HEK293T (cell line): ENCODE data around the gene CABP1.
"Not testable (repeated sequence)": the region's sequence is repeated elsewhere in the genome, so short reads cannot be mapped to it uniquely, and the experiment has no call there.

Experiments
- CTCF ChIA-PET: fragments of 350-600 bp; formaldehyde crosslinking; extraction: SDS; loops from one replicate; lab custom pipeline; 2021; ENCODE audit warnings: antibody characterized with exemption, inconsistent platforms; lab: Yijun Ruan, JAX
- POLR2A ChIA-PET: fragments of 350-600 bp; formaldehyde crosslinking; extraction: SDS; loops from one replicate; lab custom pipeline; 2020; ENCODE audit warnings: antibody characterized with exemption, inconsistent platforms; lab: Yijun Ruan, JAX
- DNase-seq: peaks from one replicate; pipeline ENCODE4 v3.0.0; 2012; ENCODE audit warnings: mixed read lengths; ENCODE audit errors: extremely low spot score
- ARNT ChIP-seq: fragments of 450-650 bp; IDR thresholded peaks from 2 replicates; pipeline ENCODE4 v1.6.1; 2017; ENCODE audit warnings: mild to moderate bottlenecking
- BHLHE40 ChIP-seq: fragments of 450-650 bp; IDR thresholded peaks from 2 replicates; pipeline ENCODE4 v1.6.1; 2016; ENCODE audit warnings: mild to moderate bottlenecking, moderate library complexity, borderline replicate concordance
- CTBP1 ChIP-seq: fragments of 450-650 bp; IDR thresholded peaks from 2 replicates; pipeline ENCODE4 v1.6.1; 2016; ENCODE audit warnings: borderline replicate concordance
- ELF4 ChIP-seq: fragments of 450-650 bp; IDR thresholded peaks from 2 replicates; pipeline ENCODE4 v1.6.1; 2017; ENCODE audit warnings: antibody characterized with exemption
- FOXA1 ChIP-seq: fragments of 450-650 bp; IDR thresholded peaks from 2 replicates; pipeline ENCODE4 v1.6.1; 2016; ENCODE audit warnings: mild to moderate bottlenecking
- FOXK2 ChIP-seq: fragments of 450-650 bp; IDR thresholded peaks from 2 replicates; pipeline ENCODE4 v1.6.1; 2016; ENCODE audit warnings: mild to moderate bottlenecking
- FOXM1 ChIP-seq: fragments of 450-650 bp; IDR thresholded peaks from 2 replicates; pipeline ENCODE4 v1.6.1; 2017; ENCODE audit warnings: mild to moderate bottlenecking, borderline replicate concordance
- HDGF ChIP-seq: fragments of 450-650 bp; IDR thresholded peaks from 2 replicates; pipeline ENCODE4 v1.6.1; 2017; ENCODE audit warnings: antibody characterized with exemption, borderline replicate concordance
- L3MBTL2 ChIP-seq: fragments of 450-650 bp; conservative IDR thresholded peaks from 2 replicates; pipeline ENCODE4 v1.6.1; 2016; ENCODE audit warnings: mild to moderate bottlenecking
- LEF1 ChIP-seq: fragments of 450-650 bp; IDR thresholded peaks from 2 replicates; pipeline ENCODE4 v1.6.1; 2017; ENCODE audit warnings: mild to moderate bottlenecking, borderline replicate concordance
- NFRKB ChIP-seq: fragments of 450-650 bp; IDR thresholded peaks from 2 replicates; pipeline ENCODE4 v1.6.1; 2016; ENCODE audit warnings: mild to moderate bottlenecking, moderate library complexity
- SP1 ChIP-seq: fragments of 450-650 bp; IDR thresholded peaks from 2 replicates; pipeline ENCODE4 v1.6.1; 2017
- SUZ12 ChIP-seq: fragments of 450-650 bp; IDR thresholded peaks from 2 replicates; pipeline ENCODE4 v1.6.1; 2016; ENCODE audit warnings: mild to moderate bottlenecking
- TARDBP ChIP-seq: fragments of 450-650 bp; IDR thresholded peaks from 2 replicates; pipeline ENCODE4 v1.6.1; 2016
- ZNF384 ChIP-seq: fragments of 450-650 bp; IDR thresholded peaks from 2 replicates; pipeline ENCODE4 v1.6.1; 2016
- TF ChIP-seq, protein P1 (sequence below): fragments of 450-650 bp; IDR thresholded peaks from 2 replicates; pipeline ENCODE4 v1.6.1; 2016

Gene CABP1

DNA sequence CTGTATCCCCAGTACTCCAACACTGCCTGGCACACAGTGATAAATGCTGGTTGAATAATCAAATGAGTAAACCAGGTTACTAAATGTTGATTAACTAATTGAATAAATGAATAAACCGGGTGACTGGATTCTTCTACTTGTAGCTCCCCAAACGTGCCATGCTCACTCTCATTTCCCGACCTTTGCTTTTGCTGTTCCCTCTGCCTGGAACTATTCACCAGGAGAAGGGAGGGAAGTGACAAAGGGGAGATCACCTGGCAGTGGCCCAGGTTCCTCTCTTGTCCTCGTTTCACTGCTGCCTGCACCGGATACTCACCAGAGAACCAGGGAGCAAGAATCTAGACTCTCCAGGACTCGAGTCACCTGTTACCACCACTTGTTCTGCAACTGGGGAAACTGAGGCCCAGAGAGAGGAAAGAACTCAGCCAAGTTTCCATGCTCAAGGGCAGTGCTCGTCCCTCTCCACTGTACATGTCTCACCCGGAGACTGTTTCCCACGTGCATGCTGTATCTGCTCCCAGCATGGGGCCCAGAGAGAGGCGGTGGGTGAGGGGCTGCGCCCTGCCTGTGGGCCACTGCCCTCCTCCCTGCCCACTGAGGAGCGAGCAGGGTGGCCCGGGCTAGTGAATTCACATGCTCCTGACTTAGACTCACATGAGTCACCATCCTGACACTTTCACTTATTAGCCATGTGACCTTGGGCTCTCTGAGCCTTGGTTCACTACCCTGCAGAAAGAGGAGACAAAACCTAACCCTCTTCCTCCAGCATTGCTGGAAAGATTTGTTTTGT, 41.6 kb upstream of the CABP1 start:
- DNase-seq: no peak
- ChIA-PET POLR2A (interaction anchor here (1.7 kb wide), 1 partner anchor 10 kb away, joined by 5 read pairs; no protein-coding TSS in a partner anchor), CTCF (no interaction called here)
- no peak for TF ChIP-seq LEF1
- TF ChIP-seq HDGF: no peak
- TF ChIP-seq TARDBP: no peak
- no peak for TF ChIP-seq NFRKB
- no peak for TF ChIP-seq CTBP1
- TF ChIP-seq, protein P1, sequence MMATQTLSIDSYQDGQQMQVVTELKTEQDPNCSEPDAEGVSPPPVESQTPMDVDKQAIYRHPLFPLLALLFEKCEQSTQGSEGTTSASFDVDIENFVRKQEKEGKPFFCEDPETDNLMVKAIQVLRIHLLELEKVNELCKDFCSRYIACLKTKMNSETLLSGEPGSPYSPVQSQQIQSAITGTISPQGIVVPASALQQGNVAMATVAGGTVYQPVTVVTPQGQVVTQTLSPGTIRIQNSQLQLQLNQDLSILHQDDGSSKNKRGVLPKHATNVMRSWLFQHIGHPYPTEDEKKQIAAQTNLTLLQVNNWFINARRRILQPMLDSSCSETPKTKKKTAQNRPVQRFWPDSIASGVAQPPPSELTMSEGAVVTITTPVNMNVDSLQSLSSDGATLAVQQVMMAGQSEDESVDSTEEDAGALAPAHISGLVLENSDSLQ: no peak
- TF ChIP-seq SP1: no peak

DNA sequence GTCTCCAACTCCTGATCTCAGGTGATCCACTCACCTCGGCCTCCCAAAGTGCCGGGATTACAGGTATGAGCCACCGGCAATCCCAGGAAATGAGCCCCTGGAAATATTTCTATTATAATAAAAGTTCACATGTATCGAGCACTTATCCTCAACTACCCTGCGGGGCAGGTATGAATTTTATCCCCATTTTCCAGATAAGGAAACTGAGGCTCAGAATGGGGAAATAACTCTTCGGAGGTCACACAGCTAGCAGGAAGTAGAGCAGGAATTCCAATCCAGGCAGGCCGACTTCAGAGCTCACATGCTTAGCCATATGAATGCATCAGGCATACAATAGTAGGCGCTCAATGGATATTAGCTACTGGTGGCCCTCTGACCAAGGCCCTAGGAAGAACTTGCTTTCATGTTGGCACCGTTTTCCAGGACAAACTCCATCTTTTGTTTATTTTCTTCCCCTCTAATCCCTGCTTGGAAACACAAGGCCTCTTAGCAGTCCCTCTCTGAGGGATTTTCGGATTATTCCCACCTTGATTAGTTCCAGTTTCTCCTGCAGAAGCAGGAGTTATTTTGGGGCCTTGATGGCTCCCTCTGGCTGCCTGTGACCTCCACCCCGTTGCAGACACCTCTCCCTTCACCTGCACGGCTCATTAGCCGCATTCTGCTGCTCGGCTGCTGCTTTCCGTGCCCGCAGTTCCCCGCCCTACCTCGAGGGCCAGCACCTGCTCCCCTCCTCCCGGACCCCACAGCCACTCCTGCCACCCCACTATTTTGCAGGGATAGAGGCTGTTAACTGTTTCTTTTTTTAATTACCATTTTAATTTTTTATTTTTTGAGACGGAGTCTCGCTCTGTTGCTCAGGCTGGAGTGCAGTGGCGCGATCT, 40.5 kb upstream of the CABP1 start:
- TF ChIP-seq BHLHE40: no peak
- TF ChIP-seq FOXM1: no peak
- no peak for TF ChIP-seq NFRKB
- TF ChIP-seq TARDBP: no peak
- no peak for TF ChIP-seq FOXK2
- TF ChIP-seq ZNF384: no peak
- TF ChIP-seq FOXA1: no peak
- TF ChIP-seq CTBP1: no peak
- TF ChIP-seq, protein P1: no peak
- no peak for TF ChIP-seq SUZ12
- TF ChIP-seq ARNT: no peak
- TF ChIP-seq SP1: no peak
- no peak for TF ChIP-seq LEF1
- no peak for TF ChIP-seq ELF4
- CTCF ChIA-PET: interaction anchor here (1.2 kb wide), 1 partner anchor 17 kb away, joined by 3 read pairs; no protein-coding TSS in a partner anchor
- peak; percentile 6 for DNase-seq
- POLR2A ChIA-PET: interaction anchor here (1.7 kb wide), 1 partner anchor 11 kb away, joined by 5 read pairs; no protein-coding TSS in a partner anchor

DNA sequence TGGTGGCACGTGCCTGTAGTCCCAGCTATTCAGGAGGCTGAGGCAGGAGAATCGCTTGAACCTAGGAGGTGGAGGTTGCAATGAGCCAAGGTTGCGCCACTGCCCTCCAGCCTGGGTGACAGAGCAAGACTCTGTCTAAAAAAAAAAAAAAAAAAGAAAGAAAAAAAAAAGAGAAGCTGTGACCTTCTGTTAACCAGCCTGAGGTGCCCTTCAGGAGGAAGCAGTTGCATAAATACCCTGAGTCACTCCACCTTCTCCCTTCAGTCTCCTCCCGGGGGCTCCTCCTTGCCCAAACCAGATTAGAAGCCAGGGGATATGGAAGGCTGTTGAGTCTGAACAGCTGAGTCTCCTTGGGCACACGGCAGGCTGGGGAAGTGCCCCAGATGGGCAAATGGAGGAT, 38.0 kb upstream of the CABP1 start:
- POLR2A ChIA-PET, DNase-seq: not testable (repeated sequence)
- CTCF ChIA-PET: interaction anchor here (0.6 to 1.3 kb wide), 3 partner anchors 17 to 47 kb away, joined by 3 to 4 read pairs (median 3); no protein-coding TSS in a partner anchor

DNA sequence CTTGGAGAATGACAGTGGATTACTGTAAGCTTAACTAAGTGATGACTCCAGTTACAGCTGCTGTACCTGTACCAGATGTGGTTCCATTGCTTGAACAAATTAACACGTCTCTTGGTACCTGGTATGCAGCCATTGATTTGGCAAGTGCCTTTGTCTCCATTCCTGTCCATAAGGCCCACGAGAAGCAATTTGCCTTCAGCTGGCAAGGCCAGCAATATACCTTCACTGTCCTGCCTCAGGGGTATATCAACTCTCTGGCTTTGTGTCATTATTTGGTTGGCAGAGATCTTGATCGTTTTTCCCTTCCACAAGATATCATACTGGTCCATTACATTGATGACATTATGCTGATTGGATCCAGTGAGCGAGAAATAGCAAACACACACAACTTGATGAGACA, 29.9 kb upstream of the CABP1 start:
- no peak for TF ChIP-seq TARDBP
- no peak for TF ChIP-seq LEF1
- no peak for TF ChIP-seq FOXM1
- no peak for TF ChIP-seq ZNF384
- no peak for TF ChIP-seq BHLHE40
- TF ChIP-seq, protein P1: no peak
- POLR2A ChIA-PET: no interaction called here
- DNase-seq: no peak
- CTCF ChIA-PET: no interaction called here

DNA sequence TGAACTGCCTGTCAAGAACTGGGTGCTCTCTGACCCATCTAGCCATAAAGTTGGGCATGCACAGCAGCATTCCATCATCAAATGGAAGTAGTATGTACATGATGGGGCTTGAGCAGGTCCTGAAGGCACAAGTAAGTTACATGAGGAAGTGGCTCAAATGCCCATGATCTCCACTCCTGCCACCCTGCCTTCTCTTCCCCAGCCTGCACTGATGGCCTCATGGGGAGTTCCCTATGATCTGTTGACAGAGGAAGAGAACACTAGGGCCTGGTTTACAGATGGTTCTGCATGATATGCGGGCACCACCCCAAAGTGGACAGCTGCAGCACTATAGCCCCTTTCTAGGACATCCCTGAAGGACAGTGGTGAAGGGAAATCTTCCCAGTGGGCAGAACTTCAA, 28.9 kb upstream of the CABP1 start:
- DNase-seq, POLR2A ChIA-PET, CTCF ChIA-PET: not testable (repeated sequence)

DNA sequence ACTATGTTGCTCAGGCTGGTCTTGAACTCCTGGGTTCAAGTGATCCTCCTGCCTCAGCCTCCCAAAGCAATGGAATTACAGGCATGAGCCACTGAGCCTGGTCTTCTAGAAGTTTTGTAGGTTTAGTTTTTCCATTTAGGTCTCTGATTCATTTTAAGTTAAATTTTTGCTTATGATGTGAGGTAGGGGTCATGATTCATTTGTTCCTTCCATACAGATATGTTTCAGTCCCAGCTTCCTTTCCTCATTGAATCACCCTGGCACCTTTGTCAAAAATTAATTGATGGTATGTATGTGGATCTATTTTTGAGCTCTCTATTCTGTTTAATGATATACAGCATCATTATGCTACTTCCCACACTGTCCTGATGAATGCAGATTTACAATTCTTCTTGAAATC, 25.6 kb upstream of the CABP1 start:
- CTCF ChIA-PET: no interaction called here
- TF ChIP-seq FOXM1: no peak
- TF ChIP-seq CTBP1: no peak
- TF ChIP-seq NFRKB: no peak
- no peak for TF ChIP-seq FOXK2
- TF ChIP-seq SP1: no peak
- TF ChIP-seq ZNF384: no peak
- no peak for TF ChIP-seq L3MBTL2
- TF ChIP-seq ELF4: no peak
- TF ChIP-seq ARNT: no peak
- no peak for TF ChIP-seq LEF1
- TF ChIP-seq, protein P1: no peak
- no peak for TF ChIP-seq BHLHE40
- no peak for TF ChIP-seq SUZ12
- no peak for TF ChIP-seq FOXA1
- TF ChIP-seq TARDBP: no peak
- no peak for TF ChIP-seq HDGF
- POLR2A ChIA-PET: no interaction called here
- DNase-seq: no peak

DNA sequence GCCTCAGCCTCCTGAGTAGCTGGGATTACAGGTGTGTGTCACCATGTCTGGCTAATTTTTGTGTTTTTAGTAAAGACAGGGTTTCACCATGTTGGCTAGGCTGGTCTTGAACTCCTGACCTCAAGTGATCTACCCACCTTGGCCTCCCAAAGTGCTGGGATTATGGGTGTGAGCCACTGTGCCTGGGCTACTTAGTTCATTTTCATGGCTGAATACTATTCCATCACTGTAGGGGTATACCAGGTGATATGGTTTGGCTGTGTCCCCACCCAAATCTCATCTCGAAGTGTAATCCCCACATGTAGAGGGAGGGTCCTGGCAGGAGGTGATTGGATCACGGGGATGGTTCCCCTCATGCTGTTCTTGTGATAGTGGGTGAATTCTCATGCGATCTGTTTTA, 23.2 kb upstream of the CABP1 start:
- CTCF ChIA-PET, POLR2A ChIA-PET, DNase-seq: not testable (repeated sequence)

DNA sequence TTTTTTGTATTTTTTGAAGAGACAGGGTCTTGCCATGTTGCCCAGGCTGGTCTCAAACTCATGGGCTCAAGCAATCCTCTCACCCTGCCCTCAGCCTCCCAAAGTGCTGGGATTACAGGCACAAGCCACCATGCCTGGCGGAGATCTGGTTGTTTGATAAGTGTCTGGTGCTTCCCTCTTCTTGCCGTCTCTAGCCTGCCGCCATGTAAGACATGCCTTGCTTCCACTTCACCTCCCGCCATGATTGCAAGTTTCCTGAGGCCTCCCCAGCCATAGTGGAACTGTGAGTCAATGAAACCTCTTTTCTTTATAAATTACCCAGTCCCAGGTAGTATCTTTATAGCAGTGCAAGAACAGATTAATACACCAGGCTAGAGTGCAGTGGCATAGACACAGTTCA, 22.7 kb upstream of the CABP1 start:
- DNase-seq, CTCF ChIA-PET, POLR2A ChIA-PET: not testable (repeated sequence)
